ENCODE results near the gene MTERF2. TPM values are rescaled to one million over a fixed set of nuclear protein-coding genes. Genes with fewer than 3 reads are reported as not detected.

The MTERF2 gene
- total RNA-seq, 1 experiment from 2014 or later = 7.8 TPM

DNA sequence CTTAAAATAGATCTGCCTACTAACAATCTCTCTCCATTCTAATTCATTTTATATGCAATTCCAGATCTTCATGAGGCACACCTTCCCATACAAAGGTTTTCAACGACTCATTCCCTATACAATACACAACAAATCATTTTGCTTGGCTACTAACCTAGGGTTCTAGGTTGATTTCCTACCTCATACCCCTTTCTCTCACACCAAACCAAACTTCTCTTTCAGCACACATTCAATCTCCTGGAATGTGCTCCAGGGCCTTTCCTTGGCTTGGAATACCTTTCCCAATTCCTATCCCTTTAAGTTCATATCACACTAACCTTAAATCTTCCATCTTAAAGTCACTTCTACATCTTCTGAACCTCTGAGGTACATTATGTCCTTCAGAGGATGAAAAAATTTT lies 38.7 kb upstream of the MTERF2 start:
- Histone ChIP-seq H3K27ac (ENCODE audit: low read depth, low read length) (no peak overlapping the region), H3K79me2 (ENCODE audit: insufficient read depth, low read length) (no peaks in the 10 kb centered on the region), H4K20me1 (ENCODE audit: insufficient read depth) (no peaks in the 10 kb centered on the region), H3K27me3 (ENCODE audit: insufficient read depth, low read length) (no peaks in the 10 kb centered on the region), H3K4me3 (replicated peaks in 1 of 2; ENCODE audit: low read depth in 1 of 2, low read length in 2 of 2) (no peak overlapping the region), H3K4me2 (ENCODE audit: low read length) (no peak overlapping the region), H3K9ac (ENCODE audit: low read length) (no peak overlapping the region), H3K9me3 (ENCODE audit: control insufficient read depth in 1 of 2, insufficient read depth in 1 of 2, low read depth in 1 of 2, low read length in 2 of 2) (no peaks in the 10 kb centered on the region), H2AFZ (ENCODE audit: low read depth, low read length, poor library complexity, severe bottlenecking) (no peak overlapping the region), H3K4me1 (ENCODE audit: control insufficient read depth in 1 of 2, insufficient read depth in 2 of 2, low read length in 2 of 2) (peaks cover 2 to 13% of the 10 kb centered on the region in 2 experiments; a peak in 3 of 4 replicates), H3K36me3 (ENCODE audit: control insufficient read depth in 1 of 2, insufficient read depth in 2 of 2, low read length in 2 of 2) (no peaks in the 10 kb centered on the region), H3K9me2 (ENCODE audit: insufficient read depth) (no peaks in the 10 kb centered on the region)
- no TSS peak for BruUV-seq (replicated peaks)
- POLR2A ChIA-PET = no interaction called here
- ATAC-seq (no peak), DNase-seq (ENCODE audit: low read depth, low spot score) (no peak)
- TF ChIP-seq MAX (IDR thresholded peaks at IDR 0.05) (no peak), ZFX (IDR thresholded peaks at IDR 0.05) (no peak), SP1 (IDR thresholded peaks at IDR 0.05; ENCODE audit: low read depth) (no peak), CEBPB (IDR thresholded peaks at IDR 0.05; ENCODE audit: low read depth) (no peak), CBX3 (IDR thresholded peaks at IDR 0.05; ENCODE audit: low read depth) (no peak), ELF1 (IDR thresholded peaks at IDR 0.05; ENCODE audit: borderline replicate concordance, low read depth) (no peak), RAD21 (IDR thresholded peaks at IDR 0.05; ENCODE audit: low read depth) (no peak), EGR1 (IDR thresholded peaks at IDR 0.05; ENCODE audit: low read depth) (no peak), EZH2phosphoT487 (IDR thresholded peaks at IDR 0.05; ENCODE audit: borderline replicate concordance) (no peak), ZNF274 (IDR thresholded peaks at IDR 0.05; ENCODE audit: low read depth, low read length) (no peak)
- TF ChIP-seq, protein P1, sequence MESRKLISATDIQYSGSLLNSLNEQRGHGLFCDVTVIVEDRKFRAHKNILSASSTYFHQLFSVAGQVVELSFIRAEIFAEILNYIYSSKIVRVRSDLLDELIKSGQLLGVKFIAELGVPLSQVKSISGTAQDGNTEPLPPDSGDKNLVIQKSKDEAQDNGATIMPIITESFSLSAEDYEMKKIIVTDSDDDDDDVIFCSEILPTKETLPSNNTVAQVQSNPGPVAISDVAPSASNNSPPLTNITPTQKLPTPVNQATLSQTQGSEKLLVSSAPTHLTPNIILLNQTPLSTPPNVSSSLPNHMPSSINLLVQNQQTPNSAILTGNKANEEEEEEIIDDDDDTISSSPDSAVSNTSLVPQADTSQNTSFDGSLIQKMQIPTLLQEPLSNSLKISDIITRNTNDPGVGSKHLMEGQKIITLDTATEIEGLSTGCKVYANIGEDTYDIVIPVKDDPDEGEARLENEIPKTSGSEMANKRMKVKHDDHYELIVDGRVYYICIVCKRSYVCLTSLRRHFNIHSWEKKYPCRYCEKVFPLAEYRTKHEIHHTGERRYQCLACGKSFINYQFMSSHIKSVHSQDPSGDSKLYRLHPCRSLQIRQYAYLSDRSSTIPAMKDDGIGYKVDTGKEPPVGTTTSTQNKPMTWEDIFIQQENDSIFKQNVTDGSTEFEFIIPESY (IDR thresholded peaks at IDR 0.05; ENCODE audit: extremely low read depth, insufficient replicate concordance, low read length) = no peak
- RAD21 ChIA-PET (ENCODE audit: low non-redundant PET in 1 of 2, low total read pairs in 2 of 2, uncharacterized antibody in 2 of 2, unreplicated experiment in 2 of 2) = no interaction called here
- CTCF ChIA-PET = no interaction called here
- intact Hi-C loops (cut with micrococcal nuclease) = no loop called here
